Type B pancreatic cell (in vitro differentiated cells): ENCODE measurements around the gene RNASE1. TPM values are rescaled to one million over a fixed set of nuclear protein-coding genes. Genes with fewer than 3 reads are reported as not detected.

Experiments used
- DNase-seq: peaks from one replicate; pipeline ENCODE4 v3.0.0; 2021; ENCODE audit warnings: mixed read lengths; ENCODE audit not compliant: unreplicated experiment; ENCODE audit errors: extremely low spot score
- H3K27ac Mint-ChIP-seq: 2 replicates; pipeline ENCODE4 v1.8.0; 2021; ENCODE audit warnings: mild to moderate bottlenecking, mixed read lengths
- H3K27me3 Mint-ChIP-seq: 2 replicates; pipeline ENCODE4 v1.8.0; 2021; ENCODE audit warnings: mixed read lengths
- H3K36me3 Mint-ChIP-seq: 2 replicates; pipeline ENCODE4 v1.8.0; 2021; ENCODE audit warnings: mixed read lengths
- H3K4me1 Mint-ChIP-seq: one replicate; pipeline ENCODE4 v1.8.0; 2021; ENCODE audit warnings: mixed read lengths; ENCODE audit not compliant: unreplicated experiment
- H3K4me3 Mint-ChIP-seq: 2 replicates; pipeline ENCODE4 v1.8.0; 2021; ENCODE audit warnings: mild to moderate bottlenecking, mixed read lengths
- H3K9me3 Mint-ChIP-seq: 2 replicates; pipeline ENCODE4 v1.8.0; 2021; ENCODE audit warnings: mixed read lengths
- long read RNA-seq: library from polyadenylated mRNA; unstranded; transcript quantifications from one replicate; pipeline ENCODE4 v2.0.0, GENCODE V29; 2020
- total RNA-seq: library from RNA; stranded (reverse); gene quantifications from 2 replicates; pipeline ENCODE4 v1.2.1, GENCODE V29; 2021; ENCODE audit warnings: low replicate concordance
- TF ChIP-seq, protein P1 (sequence below): fragments of 200-600 bp; sonication (generic); conservative IDR thresholded peaks from 2 replicates; pipeline ENCODE4 v1.5.0; 2021; ENCODE audit warnings: antibody characterized with exemption, mild to moderate bottlenecking

The RNASE1 gene
- total RNA-seq: 476 and 793 TPM in 2 replicates
- long read RNA-seq, transcript RNASE1-201 (3 exons, 878 nt): minor isoform, 42 of 396 reads
- long read RNA-seq, transcript RNASE1-203 (3 exons, 769 nt): minor isoform, 20 of 396 reads
- long read RNA-seq, transcript RNASE1-204 (2 exons, 896 nt): minor isoform, 5 of 396 reads
- long read RNA-seq, transcript RNASE1-202 (2 exons, 1,348 nt): major isoform, 311 of 396 reads
- long read RNA-seq, partial matches to known transcripts: 0 of 396 reads
- long read RNA-seq, other reads (novel, unspliced or antisense): 18 of 396 reads

DNA sequence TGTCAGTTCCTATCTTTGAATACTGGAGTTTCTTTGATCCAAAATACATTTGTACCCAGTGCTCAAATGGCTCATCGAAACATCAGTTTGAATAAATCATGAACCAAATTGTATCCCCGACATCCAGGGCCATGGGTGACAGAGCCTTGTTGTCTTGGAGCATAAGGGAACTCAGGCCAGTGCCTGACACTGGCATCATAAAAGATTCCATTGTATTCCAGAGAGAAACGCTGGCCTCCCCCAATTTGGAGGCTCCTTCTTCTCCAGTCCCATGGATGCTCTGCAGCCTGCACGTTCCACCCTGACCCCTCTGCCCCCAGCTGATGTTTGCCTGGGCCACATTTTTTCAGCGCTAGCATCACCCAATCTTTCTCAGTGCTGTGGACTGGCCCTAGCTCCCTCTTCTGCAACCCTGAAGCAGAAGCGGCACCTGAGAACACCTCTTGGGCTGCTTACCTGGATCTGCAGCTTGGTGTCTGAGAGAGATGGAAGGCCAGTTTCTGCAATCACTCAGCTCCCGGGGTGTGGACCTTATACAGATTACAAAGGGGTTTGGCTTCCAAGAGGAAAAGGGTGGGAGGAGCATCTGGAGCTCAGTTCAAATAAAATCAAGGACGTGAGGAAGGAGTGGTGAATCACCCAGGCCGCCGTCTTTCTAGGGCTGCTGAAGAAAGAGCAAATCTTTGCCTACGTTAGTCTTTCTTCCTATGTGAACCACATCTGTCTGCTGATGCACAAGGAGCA, at the start of gene RNASE1:
RNASE1 (minus strand) TSS at position 504 of the 744 bp plus-strand sequence. CDS start 776 bp downstream, outside the sequence.
- H3K4me3 Mint-ChIP-seq: peak within 1 kb of the TSS; percentile 80
- H3K27ac Mint-ChIP-seq: peak within 1 kb of the TSS; percentile 49
- H3K36me3 Mint-ChIP-seq: no peaks in the 10 kb centered on the region
- DNase-seq: no peak
- TF ChIP-seq, protein P1, sequence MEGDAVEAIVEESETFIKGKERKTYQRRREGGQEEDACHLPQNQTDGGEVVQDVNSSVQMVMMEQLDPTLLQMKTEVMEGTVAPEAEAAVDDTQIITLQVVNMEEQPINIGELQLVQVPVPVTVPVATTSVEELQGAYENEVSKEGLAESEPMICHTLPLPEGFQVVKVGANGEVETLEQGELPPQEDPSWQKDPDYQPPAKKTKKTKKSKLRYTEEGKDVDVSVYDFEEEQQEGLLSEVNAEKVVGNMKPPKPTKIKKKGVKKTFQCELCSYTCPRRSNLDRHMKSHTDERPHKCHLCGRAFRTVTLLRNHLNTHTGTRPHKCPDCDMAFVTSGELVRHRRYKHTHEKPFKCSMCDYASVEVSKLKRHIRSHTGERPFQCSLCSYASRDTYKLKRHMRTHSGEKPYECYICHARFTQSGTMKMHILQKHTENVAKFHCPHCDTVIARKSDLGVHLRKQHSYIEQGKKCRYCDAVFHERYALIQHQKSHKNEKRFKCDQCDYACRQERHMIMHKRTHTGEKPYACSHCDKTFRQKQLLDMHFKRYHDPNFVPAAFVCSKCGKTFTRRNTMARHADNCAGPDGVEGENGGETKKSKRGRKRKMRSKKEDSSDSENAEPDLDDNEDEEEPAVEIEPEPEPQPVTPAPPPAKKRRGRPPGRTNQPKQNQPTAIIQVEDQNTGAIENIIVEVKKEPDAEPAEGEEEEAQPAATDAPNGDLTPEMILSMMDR: no peak
- H3K27me3 Mint-ChIP-seq: no peaks in the 10 kb centered on the region
- H3K9me3 Mint-ChIP-seq: no peaks in the 10 kb centered on the region
- peaks cover 26% of the 10 kb centered on the region for H3K4me1 Mint-ChIP-seq

DNA sequence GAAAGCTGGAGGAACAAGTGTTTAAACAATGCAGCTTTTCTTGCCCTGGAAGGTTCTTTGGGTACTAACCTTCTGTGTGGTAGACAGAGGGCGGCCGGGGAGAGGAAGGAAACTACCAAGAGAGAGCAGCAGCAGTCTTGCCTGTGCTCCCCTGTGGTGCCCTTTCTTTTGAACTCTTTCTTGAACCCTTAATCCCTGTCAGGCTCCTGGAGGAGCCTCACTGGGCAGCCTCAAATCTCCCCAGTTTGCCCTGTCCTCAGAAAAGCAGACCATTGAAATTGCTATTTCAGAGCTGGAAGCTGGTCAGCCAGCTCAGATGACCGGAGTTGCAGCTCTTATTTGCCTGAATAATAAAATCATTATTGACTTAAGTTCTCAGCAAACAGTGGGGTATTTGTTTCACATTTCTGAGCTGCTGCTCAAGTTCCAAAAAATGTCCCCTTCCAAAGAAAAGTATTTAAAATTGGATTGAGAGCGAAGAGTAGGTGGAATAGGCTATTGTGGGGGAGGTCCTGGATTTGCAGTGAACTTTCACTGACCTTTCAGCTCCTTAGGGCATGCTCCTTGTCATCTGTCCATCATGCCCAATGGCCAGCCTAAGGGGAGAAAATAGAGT, 46.4 kb upstream of the RNASE1 start:
- H3K27ac Mint-ChIP-seq: peak overlapping the region; percentile 21
- H3K4me1 Mint-ChIP-seq: peaks cover 4% of the 10 kb centered on the region
- peak overlapping the region; percentile 46 for H3K4me3 Mint-ChIP-seq

DNA sequence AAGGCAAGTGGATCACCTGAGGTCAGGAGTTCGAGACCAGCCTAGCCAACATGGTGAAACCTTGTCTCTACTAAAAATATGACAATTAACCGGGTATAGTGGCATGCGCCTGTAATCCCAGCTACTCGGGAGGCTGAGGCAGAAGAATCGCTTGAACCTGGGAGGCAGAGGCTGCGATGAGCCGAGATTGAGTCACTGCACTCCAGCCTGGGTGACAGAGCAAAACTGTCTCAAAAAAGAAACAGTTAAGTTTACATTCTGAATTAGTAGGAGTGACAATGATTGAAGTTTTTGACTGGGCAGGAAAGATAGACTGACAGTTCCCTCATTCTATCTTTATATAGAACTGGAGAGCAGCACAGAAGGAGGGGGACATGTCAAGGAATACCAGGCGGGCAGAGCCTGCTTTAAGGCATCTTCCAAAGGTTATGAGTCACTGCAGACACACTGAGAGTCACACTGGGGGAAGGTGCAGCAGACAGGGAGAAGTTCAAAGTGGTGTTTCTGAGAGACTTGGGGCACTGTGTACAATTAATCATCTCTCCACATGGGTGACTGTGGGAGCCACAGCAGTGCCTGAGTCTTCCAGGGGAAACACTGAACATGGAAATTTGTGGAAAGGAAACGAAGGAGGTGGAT, 45.8 kb upstream of the RNASE1 start:
- H3K4me1 Mint-ChIP-seq: peaks cover 4% of the 10 kb centered on the region
- no peaks in the 10 kb centered on the region for H3K9me3 Mint-ChIP-seq
- H3K36me3 Mint-ChIP-seq: no peaks in the 10 kb centered on the region
- H3K4me3 Mint-ChIP-seq: peak overlapping the region; percentile 46
- peak overlapping the region; percentile 21 for H3K27ac Mint-ChIP-seq
- H3K27me3 Mint-ChIP-seq: no peaks in the 10 kb centered on the region
- DNase-seq: no peak
- TF ChIP-seq, protein P1: no peak

More for the DNA sequence above, 46.4 kb upstream of the RNASE1 start:
- TF ChIP-seq, protein P1: no peak
- Mint-ChIP-seq H3K36me3 (no peaks in the 10 kb centered on the region), H3K27me3 (no peaks in the 10 kb centered on the region), H3K9me3 (no peaks in the 10 kb centered on the region)
- DNase-seq: no peak

DNA sequence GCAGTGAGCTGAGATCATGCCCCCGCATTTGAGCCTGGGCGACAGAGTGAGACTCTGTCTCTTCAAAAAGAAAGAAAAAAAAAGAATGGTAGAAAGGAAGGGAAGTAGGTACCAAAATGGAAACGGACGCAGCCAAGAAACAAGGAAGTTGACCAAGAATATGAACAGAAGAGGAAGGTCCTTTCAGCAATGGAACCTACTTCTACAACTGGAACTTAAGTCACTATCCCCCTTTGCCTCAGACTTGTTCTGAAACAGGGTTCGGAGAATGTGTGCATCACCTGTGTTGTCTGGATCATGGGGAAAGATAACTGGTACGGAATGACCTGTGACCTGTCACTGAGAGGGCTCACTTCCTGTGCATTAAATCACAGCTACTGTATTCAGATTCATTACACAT, 43.9 kb upstream of the RNASE1 start:
- no peaks in the 10 kb centered on the region for H3K36me3 Mint-ChIP-seq
- TF ChIP-seq, protein P1: no peak
- no peaks in the 10 kb centered on the region for H3K27me3 Mint-ChIP-seq
- H3K4me3 Mint-ChIP-seq: no peak overlapping the region
- peaks cover 4% of the 10 kb centered on the region for H3K4me1 Mint-ChIP-seq
- no peak for DNase-seq
- H3K27ac Mint-ChIP-seq: no peak overlapping the region
- no peaks in the 10 kb centered on the region for H3K9me3 Mint-ChIP-seq

- DNase-seq: no peak
- H3K4me3 Mint-ChIP-seq: no peak overlapping the region
- H3K27ac Mint-ChIP-seq: no peak overlapping the region
- TF ChIP-seq, protein P1: no peak
- H3K4me1 Mint-ChIP-seq: peaks cover 6% of the 10 kb centered on the region
- no peaks in the 10 kb centered on the region for H3K36me3 Mint-ChIP-seq
- H3K27me3 Mint-ChIP-seq: no peaks in the 10 kb centered on the region
- H3K9me3 Mint-ChIP-seq: no peaks in the 10 kb centered on the region
Observed at GRCh38 chr14:20841096-20841495, 38.5 kb upstream of the RNASE1 start.
